HG03565 (cell line): ENCODE data around the gene ITGA4.
A peak's percentile ranks its signal among the peaks of the same experiment; 100 is the strongest.

Experiments
- ATAC-seq: cut with Tn5 transposase; IDR thresholded peaks from one replicate; pipeline ENCODE4 v1.9.1; 2021; ENCODE audit warnings: mild to moderate bottlenecking, moderate library complexity; ENCODE audit not compliant: unreplicated experiment

Gene ITGA4

GRCh38 chr2:181457741-181458425 lies 697 bp downstream of the ITGA4 start:
- peak; percentile 16 for ATAC-seq

GRCh38 chr2:181458871-181459270 lies 1.7 kb downstream of the ITGA4 start:
- ATAC-seq, result no peak

GRCh38 chr2:181459621-181460021 lies 2.4 kb downstream of the ITGA4 start:
- ATAC-seq, result no peak

GRCh38 chr2:181461056-181461997 lies 4.1 kb downstream of the ITGA4 start:
- no peak for ATAC-seq

- peak; percentile 34 for ATAC-seq
Observed at GRCh38 chr2:181462033-181462432, 4.8 kb downstream of the ITGA4 start.

- ATAC-seq, result no peak
Observed at GRCh38 chr2:181463588-181463987, 6.4 kb downstream of the ITGA4 start.

GRCh38 chr2:181464966-181465365 lies 7.8 kb downstream of the ITGA4 start:
- ATAC-seq, result no peak

GRCh38 chr2:181465676-181466375 lies 8.6 kb downstream of the ITGA4 start:
- ATAC-seq, result no peak

- peak; percentile 28 for ATAC-seq
Observed at GRCh38 chr2:181466661-181467576, 9.7 kb downstream of the ITGA4 start.

GRCh38 chr2:181467966-181468707 lies 11.0 kb downstream of the ITGA4 start:
- no peak for ATAC-seq

- ATAC-seq, result no peak
Observed at GRCh38 chr2:181468811-181469210, 11.6 kb downstream of the ITGA4 start.

GRCh38 chr2:181471226-181471625 lies 14.0 kb downstream of the ITGA4 start:
- ATAC-seq, result no peak

- ATAC-seq, result peak; percentile 41
Observed at GRCh38 chr2:181471783-181472182, 14.6 kb downstream of the ITGA4 start.

- no peak for ATAC-seq
Observed at GRCh38 chr2:181472990-181473389, 15.8 kb downstream of the ITGA4 start.

GRCh38 chr2:181474222-181474881 lies 17.2 kb downstream of the ITGA4 start:
- no peak for ATAC-seq

GRCh38 chr2:181483211-181483610 lies 26.0 kb downstream of the ITGA4 start:
- no peak for ATAC-seq

GRCh38 chr2:181483876-181484275 lies 26.7 kb downstream of the ITGA4 start:
- no peak for ATAC-seq

GRCh38 chr2:181484851-181485637 lies 27.9 kb downstream of the ITGA4 start:
- no peak for ATAC-seq

- no peak for ATAC-seq
Observed at GRCh38 chr2:181485638-181485946, 28.4 kb downstream of the ITGA4 start.
